ENCODE measurements around the gene SPON1. TPM values are rescaled to one million over a fixed set of nuclear protein-coding genes. Genes with fewer than 3 reads are reported as not detected.

SPON1 gene
- total RNA-seq, 2 experiments from 2014 or later: 2.1 to 2.2 TPM

- no peak overlapping the region for H3K4me3 ChIP-seq (ENCODE audit: low read length)
- no peak overlapping the region for H3K27ac ChIP-seq (ENCODE audit: low read depth in 1 of 2, low read length in 2 of 2)
- ATAC-seq (ENCODE audit: poor library complexity) (no peak), DNase-seq (no peak)
- CTCF ChIA-PET: no interaction called here
- no peaks in the 10 kb centered on the region for H3K27me3 Mint-ChIP-seq
- H3K27me3 ChIP-seq (ENCODE audit: control insufficient read depth in 1 of 2, insufficient read depth in 2 of 2, low read length in 2 of 2): no peaks in the 10 kb centered on the region
- H3K27ac Mint-ChIP-seq: no peak overlapping the region
- no peaks in the 10 kb centered on the region for H3K36me3 Mint-ChIP-seq (ENCODE audit: low read depth)
- POLR2A ChIA-PET: no interaction called here
- H3K36me3 ChIP-seq (ENCODE audit: insufficient read depth, low read length): no peaks in the 10 kb centered on the region
- intact Hi-C loops (cut with DNase I, micrococcal nuclease): loop anchor here in 1 of 2 experiments (10.0 kb wide), 1 partner anchor 1275 kb away; no protein-coding TSS in a partner anchor
- H3K4me3 Mint-ChIP-seq: no peak overlapping the region
- no peaks in the 10 kb centered on the region for H3K4me1 ChIP-seq (ENCODE audit: insufficient read depth, low read length)
- no peaks in the 10 kb centered on the region for H3K4me1 Mint-ChIP-seq (ENCODE audit: low read depth)
- H3K9me3 Mint-ChIP-seq: no peaks in the 10 kb centered on the region
- no peaks in the 10 kb centered on the region for H3K9me3 ChIP-seq (ENCODE audit: control insufficient read depth in 1 of 2, insufficient read depth in 1 of 2, low read length in 2 of 2)
- TF ChIP-seq CTCF (IDR thresholded peaks at IDR 0.05): no peak
Measured at GRCh38 chr11:14240221-14240620, 277.7 kb downstream of the SPON1 start.

- Mint-ChIP-seq H3K9me3 (no peaks in the 10 kb centered on the region), H3K27ac (no peak overlapping the region), H3K27me3 (no peaks in the 10 kb centered on the region), H3K4me3 (no peak overlapping the region), H3K4me1 (ENCODE audit: low read depth) (no peaks in the 10 kb centered on the region), H3K36me3 (ENCODE audit: low read depth) (no peaks in the 10 kb centered on the region)
- no peak for TF ChIP-seq CTCF (IDR thresholded peaks at IDR 0.05)
- H3K4me3 ChIP-seq (ENCODE audit: low read length): no peak overlapping the region
- CTCF ChIA-PET: no interaction called here
- no peaks in the 10 kb centered on the region for H3K36me3 ChIP-seq (ENCODE audit: insufficient read depth, low read length)
- no peaks in the 10 kb centered on the region for H3K4me1 ChIP-seq (ENCODE audit: insufficient read depth, low read length)
- no peaks in the 10 kb centered on the region for H3K9me3 ChIP-seq (ENCODE audit: control insufficient read depth in 1 of 2, insufficient read depth in 1 of 2, low read length in 2 of 2)
- ATAC-seq (ENCODE audit: poor library complexity): no peak
- H3K27me3 ChIP-seq (ENCODE audit: control insufficient read depth in 1 of 2, insufficient read depth in 2 of 2, low read length in 2 of 2): no peaks in the 10 kb centered on the region
- no peak overlapping the region for H3K27ac ChIP-seq (ENCODE audit: low read depth in 1 of 2, low read length in 2 of 2)
- POLR2A ChIA-PET: no interaction called here
- DNase-seq: no peak
- intact Hi-C loops (cut with DNase I, micrococcal nuclease): loop anchor here in 1 of 2 experiments (10.0 kb wide), 1 partner anchor 1276 kb away; no protein-coding TSS in a partner anchor
Measured at GRCh38 chr11:14240951-14241350, 278.4 kb downstream of the SPON1 start.

GRCh38 chr11:14242187-14242586 lies 279.7 kb downstream of the SPON1 start:
- no peaks in the 10 kb centered on the region for H3K4me1 ChIP-seq (ENCODE audit: insufficient read depth, low read length)
- H3K27me3 Mint-ChIP-seq: no peaks in the 10 kb centered on the region
- H3K4me3 Mint-ChIP-seq: no peak overlapping the region
- H3K9me3 Mint-ChIP-seq: no peaks in the 10 kb centered on the region
- H3K36me3 ChIP-seq (ENCODE audit: insufficient read depth, low read length): no peaks in the 10 kb centered on the region
- ATAC-seq (ENCODE audit: poor library complexity) (no peak), DNase-seq (no peak)
- TF ChIP-seq CTCF (IDR thresholded peaks at IDR 0.05): no peak
- peaks cover 6% of the 10 kb centered on the region for H3K4me1 Mint-ChIP-seq (ENCODE audit: low read depth)
- no peaks in the 10 kb centered on the region for H3K9me3 ChIP-seq (ENCODE audit: control insufficient read depth in 1 of 2, insufficient read depth in 1 of 2, low read length in 2 of 2)
- no peak overlapping the region for H3K4me3 ChIP-seq (ENCODE audit: low read length)
- H3K27ac ChIP-seq (ENCODE audit: low read depth in 1 of 2, low read length in 2 of 2): no peak overlapping the region
- ChIA-PET POLR2A (no interaction called here), CTCF (no interaction called here)
- H3K27me3 ChIP-seq (ENCODE audit: control insufficient read depth in 1 of 2, insufficient read depth in 2 of 2, low read length in 2 of 2): no peaks in the 10 kb centered on the region
- intact Hi-C loops (cut with DNase I, micrococcal nuclease): loop anchor here in 1 of 2 experiments (10.0 kb wide), 1 partner anchor 1277 kb away; no protein-coding TSS in a partner anchor
- H3K27ac Mint-ChIP-seq: no peak overlapping the region
- no peaks in the 10 kb centered on the region for H3K36me3 Mint-ChIP-seq (ENCODE audit: low read depth)
